GM12873 (cell line): ENCODE measurements around the gene R3HDM4.

Experiments
- TF ChIP-seq, protein P1 (sequence below): IDR thresholded peaks from 2 replicates; pipeline ENCODE4 v1.5.1; 2012; ENCODE audit warnings: low read depth, mild to moderate bottlenecking, moderate library complexity, low read length, control low read depth; ENCODE audit not compliant: insufficient read depth; ENCODE audit errors: missing control alignments

R3HDM4 gene

DNA sequence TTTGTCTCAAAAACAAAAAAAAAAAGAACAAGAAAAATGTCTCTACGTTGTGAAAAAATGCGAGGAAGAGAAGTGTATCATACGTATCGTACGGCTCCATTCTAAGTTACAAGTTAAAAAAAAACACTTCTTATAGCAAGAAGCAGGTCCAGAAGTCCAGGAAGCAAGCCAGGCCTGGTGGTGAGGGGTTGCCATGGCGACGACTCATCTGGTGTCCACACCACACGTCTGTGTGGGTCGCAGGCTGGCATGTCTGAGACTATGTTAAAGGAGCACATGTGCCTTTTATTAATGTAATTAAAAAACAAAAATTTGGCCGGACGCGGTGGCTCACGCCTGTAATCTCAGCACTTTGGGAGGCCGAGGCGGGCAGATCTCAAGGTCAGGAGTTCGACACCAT, 25.9 kb downstream of the R3HDM4 start:
- TF ChIP-seq, protein P1, sequence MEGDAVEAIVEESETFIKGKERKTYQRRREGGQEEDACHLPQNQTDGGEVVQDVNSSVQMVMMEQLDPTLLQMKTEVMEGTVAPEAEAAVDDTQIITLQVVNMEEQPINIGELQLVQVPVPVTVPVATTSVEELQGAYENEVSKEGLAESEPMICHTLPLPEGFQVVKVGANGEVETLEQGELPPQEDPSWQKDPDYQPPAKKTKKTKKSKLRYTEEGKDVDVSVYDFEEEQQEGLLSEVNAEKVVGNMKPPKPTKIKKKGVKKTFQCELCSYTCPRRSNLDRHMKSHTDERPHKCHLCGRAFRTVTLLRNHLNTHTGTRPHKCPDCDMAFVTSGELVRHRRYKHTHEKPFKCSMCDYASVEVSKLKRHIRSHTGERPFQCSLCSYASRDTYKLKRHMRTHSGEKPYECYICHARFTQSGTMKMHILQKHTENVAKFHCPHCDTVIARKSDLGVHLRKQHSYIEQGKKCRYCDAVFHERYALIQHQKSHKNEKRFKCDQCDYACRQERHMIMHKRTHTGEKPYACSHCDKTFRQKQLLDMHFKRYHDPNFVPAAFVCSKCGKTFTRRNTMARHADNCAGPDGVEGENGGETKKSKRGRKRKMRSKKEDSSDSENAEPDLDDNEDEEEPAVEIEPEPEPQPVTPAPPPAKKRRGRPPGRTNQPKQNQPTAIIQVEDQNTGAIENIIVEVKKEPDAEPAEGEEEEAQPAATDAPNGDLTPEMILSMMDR, result no peak

- TF ChIP-seq, protein P1, result no peak
Observed at GRCh38 chr19:885536-886224, 27.3 kb downstream of the R3HDM4 start.

- TF ChIP-seq, protein P1, result no peak
Observed at GRCh38 chr19:884420-885211, 28.4 kb downstream of the R3HDM4 start.

- TF ChIP-seq, protein P1, result no peak
Observed at GRCh38 chr19:883661-884211, 29.3 kb downstream of the R3HDM4 start.

GRCh38 chr19:882871-883497, 30.0 kb downstream of the R3HDM4 start:
- TF ChIP-seq, protein P1, result no peak

- TF ChIP-seq, protein P1, result no peak
Observed at GRCh38 chr19:881385-882071, 31.5 kb downstream of the R3HDM4 start.
